ENCODE measurements around the gene TTLL12.
A peak's percentile ranks its signal among the peaks of the same experiment; 100 is the strongest.

TTLL12 gene

GRCh38 chr22:43187171-43188099, 501 bp upstream of the TTLL12 start:
- peak overlapping the region; percentile 60 for H3K4me3 ChIP-seq (ENCODE audit: low read depth, low read length)
- peak; percentile 31 for DNase-seq (ENCODE audit: low read depth, low spot score)
- peak; percentile 78 for TF ChIP-seq CTCF (IDR thresholded peaks at IDR 0.05; ENCODE audit: insufficient read depth, low read length, missing control alignments)
- ChIA-PET POLR2A (interaction anchor here (0.8 to 1.2 kb wide), 3 partner anchors 9 to 19 kb away, joined by 3 to 4 read pairs (median 4); no protein-coding TSS in a partner anchor), CTCF (interaction anchor here (0.6 to 2.5 kb wide), 21 partner anchors 9 to 1960 kb away, joined by 3 to 25 read pairs (median 4); partner anchors contain the start of genes MCAT and TSPO)

- peak overlapping the region; percentile 67 for H3K4me3 ChIP-seq (ENCODE audit: low read depth, low read length)
- POLR2A ChIA-PET, result interaction anchor here (0.7 to 1.1 kb wide), 2 partner anchors 17 to 196 kb away, joined by 3 read pairs; no protein-coding TSS in a partner anchor
- CTCF ChIA-PET, result no interaction called here
- TF ChIP-seq CTCF (IDR thresholded peaks at IDR 0.05; ENCODE audit: insufficient read depth, low read length, missing control alignments), result no peak
- no peak for DNase-seq (ENCODE audit: low read depth, low spot score)
Observed at GRCh38 chr22:43185860-43186261, 1.1 kb downstream of the TTLL12 start.

DNA sequence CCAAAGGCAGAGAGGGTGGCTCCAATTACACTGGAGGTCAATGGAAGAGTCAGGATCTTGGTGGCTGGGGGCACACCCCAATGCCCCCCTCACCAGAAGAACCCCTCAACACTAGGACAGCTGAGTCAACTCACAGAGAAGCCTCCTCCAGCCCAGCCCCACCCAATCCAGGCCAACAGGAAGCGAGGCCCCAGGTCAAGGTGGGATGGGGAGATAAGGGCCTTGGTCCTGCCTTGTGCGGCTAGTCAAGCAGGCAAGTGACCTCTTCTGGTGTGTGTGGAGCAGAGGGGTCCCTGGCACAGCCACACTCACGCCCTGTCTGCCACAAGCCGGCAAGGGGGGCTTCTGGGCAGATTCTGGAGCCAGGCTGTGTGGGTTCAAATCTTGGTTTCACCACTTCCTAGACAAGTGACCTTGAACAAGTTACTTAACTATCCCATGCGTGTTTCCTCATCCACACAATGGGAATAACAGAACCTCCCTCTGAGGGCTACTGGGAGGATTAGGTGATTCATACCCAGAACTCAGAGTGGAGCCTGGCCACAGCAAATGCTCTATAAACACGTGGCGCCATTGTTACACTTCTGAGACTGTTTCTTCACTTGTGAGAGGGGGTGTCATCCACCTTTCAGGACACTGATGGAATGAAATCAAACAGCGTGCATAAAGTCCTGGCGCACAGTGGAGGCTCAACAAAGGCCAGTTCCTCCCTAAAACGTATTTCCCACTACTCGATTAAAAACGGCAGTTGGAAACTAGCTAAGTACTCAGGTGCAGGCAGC, 3.2 kb downstream of the TTLL12 start:
- CTCF ChIA-PET, result no interaction called here
- H3K4me3 ChIP-seq (ENCODE audit: low read depth, low read length), result no peak overlapping the region
- POLR2A ChIA-PET, result no interaction called here
- no peak for DNase-seq (ENCODE audit: low read depth, low spot score)
- TF ChIP-seq CTCF (IDR thresholded peaks at IDR 0.05; ENCODE audit: insufficient read depth, low read length, missing control alignments), result no peak

DNA sequence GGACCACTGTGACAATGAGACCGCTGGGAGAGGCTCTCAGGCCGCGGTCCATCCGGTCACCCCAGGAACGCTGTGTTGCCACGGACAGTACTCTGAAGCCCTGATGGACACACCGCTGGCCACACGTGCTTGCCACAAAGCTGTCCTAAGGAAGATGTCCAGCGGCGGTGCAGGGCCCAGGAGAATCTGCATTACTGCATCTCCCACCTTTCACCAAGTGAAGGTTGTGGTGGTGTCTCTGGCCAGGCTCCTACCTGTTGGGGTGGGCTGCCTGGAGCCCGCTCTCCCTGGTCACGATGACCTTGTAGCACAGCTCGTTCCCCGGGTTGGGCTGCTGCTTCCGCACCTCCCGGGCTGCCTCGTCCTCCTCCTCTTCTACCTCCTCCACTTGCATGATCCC, 4.2 kb downstream of the TTLL12 start:
- H3K4me3 ChIP-seq (ENCODE audit: low read depth, low read length), result no peak overlapping the region
- CTCF ChIA-PET, result no interaction called here
- POLR2A ChIA-PET, result no interaction called here
- DNase-seq (ENCODE audit: low read depth, low spot score), result no peak
- no peak for TF ChIP-seq CTCF (IDR thresholded peaks at IDR 0.05; ENCODE audit: insufficient read depth, low read length, missing control alignments)

DNA sequence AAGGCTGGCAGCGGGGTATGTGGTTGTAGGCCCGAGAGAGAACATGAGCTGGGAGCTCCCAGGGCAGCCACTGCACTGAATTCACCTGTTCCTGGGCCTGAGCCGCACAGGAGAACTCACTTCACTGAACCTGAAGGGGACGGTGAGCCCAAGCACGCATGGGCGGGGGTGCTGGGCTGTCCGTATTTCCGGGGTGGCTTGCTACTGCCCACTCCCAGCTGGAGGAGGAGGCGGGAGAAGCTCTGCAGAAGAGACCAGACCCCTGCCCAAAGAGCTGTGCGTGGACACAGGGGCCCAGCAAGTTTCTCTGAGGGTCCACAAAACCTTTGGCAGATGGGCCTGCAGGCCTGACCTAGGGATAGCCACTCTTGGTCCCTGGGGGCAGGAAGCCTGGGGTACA, 4.8 kb downstream of the TTLL12 start:
- no peak for TF ChIP-seq CTCF (IDR thresholded peaks at IDR 0.05; ENCODE audit: insufficient read depth, low read length, missing control alignments)
- DNase-seq (ENCODE audit: low read depth, low spot score), result no peak
- ChIA-PET CTCF (interaction anchor here (0.7 kb wide), 1 partner anchor 20 kb away, joined by 3 read pairs; no protein-coding TSS in a partner anchor), POLR2A (no interaction called here)
- H3K4me3 ChIP-seq (ENCODE audit: low read depth, low read length), result no peak overlapping the region

All from AG04449 (cell line).